Measurements from ENCODE around the gene C1QTNF12. TPM values are rescaled to one million over a fixed set of nuclear protein-coding genes. Genes with fewer than 3 reads are reported as not detected.

Gene C1QTNF12
- total RNA-seq, 1 experiment from 2014 or later = 4.4 TPM

- no peak for TF ChIP-seq CTCF (conservative IDR thresholded peaks at IDR 0.05)
- Mint-ChIP-seq H3K27me3 (ENCODE audit: low read depth) (peaks cover 15% of the 10 kb centered on the region), H3K4me3 (no peak overlapping the region), H3K36me3 (ENCODE audit: insufficient read depth in 1 of 3, low read depth in 3 of 3) (no peaks in the 10 kb centered on the region), H3K9me3 (no peaks in the 10 kb centered on the region), H3K4me1 (no peaks in the 10 kb centered on the region), H3K27ac (no peak overlapping the region)
- no peak overlapping the region for H4K91ac ChIP-seq (ENCODE audit: insufficient read length, low read depth, low read length)
- H3K4ac ChIP-seq (ENCODE audit: low read depth, low read length) = no peak overlapping the region
- no peak overlapping the region for H2AFZ ChIP-seq (ENCODE audit: low read length)
- H2BK5ac ChIP-seq (ENCODE audit: insufficient read length, low read length) = no peak overlapping the region
- no peaks in the 10 kb centered on the region for H3K79me1 ChIP-seq (ENCODE audit: insufficient read depth, low read depth, low read length, poor library complexity, severe bottlenecking)
- no peak overlapping the region for H2BK15ac ChIP-seq (ENCODE audit: low read depth, low read length)
- no peak overlapping the region for H2AK5ac ChIP-seq (ENCODE audit: insufficient read length, low read length)
- no peak overlapping the region for H3K18ac ChIP-seq (ENCODE audit: insufficient read length, low read depth, low read length)
- H3K14ac ChIP-seq (ENCODE audit: insufficient read depth, low read length) = no peak overlapping the region
- H3K27me3 ChIP-seq (ENCODE audit: insufficient read depth, low read length) = no peaks in the 10 kb centered on the region
- H3K9me3 ChIP-seq (ENCODE audit: control insufficient read depth, low read depth, low read length) = no peaks in the 10 kb centered on the region
- no peak overlapping the region for H2BK12ac ChIP-seq (ENCODE audit: insufficient read length, low read depth, low read length)
- no peaks in the 10 kb centered on the region for H3K79me2 ChIP-seq (ENCODE audit: insufficient read depth, low read length)
- no peak overlapping the region for H4K8ac ChIP-seq (replicated peaks; ENCODE audit: insufficient read length, low read depth, low read length)
- H3K23ac ChIP-seq (ENCODE audit: insufficient read length, low read depth, low read length) = no peak overlapping the region
- no peak overlapping the region for H3K56ac ChIP-seq (ENCODE audit: insufficient read length, low read depth, low read length)
- H3T11ph ChIP-seq (ENCODE audit: low read length) = no peak overlapping the region
- no peak for DNase-seq
- no CpG with 5 or more reads among the region's 30 CpGs for WGBS (ENCODE audit: extremely low coverage, insufficient read length, low lambda C conversion rate)
- no peaks in the 10 kb centered on the region for H3K4me1 ChIP-seq (ENCODE audit: insufficient read depth, low read length)
- H2BK120ac ChIP-seq (ENCODE audit: low read depth, low read length, poor library complexity, severe bottlenecking) = no peak overlapping the region
- no peak overlapping the region for H2BK20ac ChIP-seq (ENCODE audit: low read depth, low read length, poor library complexity, severe bottlenecking)
- no peak overlapping the region for H3K4me2 ChIP-seq (ENCODE audit: insufficient read depth, insufficient read length, low read length)
- H4K5ac ChIP-seq (ENCODE audit: insufficient read length, low read depth, low read length) = no peak overlapping the region
- H4K20me1 ChIP-seq (ENCODE audit: control insufficient read depth, insufficient read depth, insufficient read length) = no peaks in the 10 kb centered on the region
- no peak overlapping the region for H3K27ac ChIP-seq (ENCODE audit: insufficient read length, low read depth, low read length)
- H3K23me2 ChIP-seq (ENCODE audit: insufficient read length, low read depth, low read length, poor library complexity, severe bottlenecking) = no peaks in the 10 kb centered on the region
- no peak overlapping the region for H3K9ac ChIP-seq (ENCODE audit: extremely low read depth, insufficient read length, low read length)
Observed at GRCh38 chr1:1244192-1244811, 2.2 kb downstream of the C1QTNF12 start.
